ENCODE data around the gene ENOSF1.

- TF ChIP-seq CTCF (conservative IDR thresholded peaks at IDR 0.05 in 1 of 2, IDR thresholded peaks at IDR 0.05 in 1 of 2; ENCODE audit: extremely low read depth in 1 of 2, insufficient read depth in 1 of 2, low read depth in 1 of 2, low read length in 2 of 2) (no peak), EZH2 (IDR thresholded peaks at IDR 0.05; ENCODE audit: borderline replicate concordance, low read length) (no peak)
These were observed 19.9 kb upstream of the ENOSF1 start for GRCh38 chr18:732371-732770.

Measured in mammary epithelial cell (primary cell).